Measurements from ENCODE around the gene MC5R.

MC5R gene

DNA sequence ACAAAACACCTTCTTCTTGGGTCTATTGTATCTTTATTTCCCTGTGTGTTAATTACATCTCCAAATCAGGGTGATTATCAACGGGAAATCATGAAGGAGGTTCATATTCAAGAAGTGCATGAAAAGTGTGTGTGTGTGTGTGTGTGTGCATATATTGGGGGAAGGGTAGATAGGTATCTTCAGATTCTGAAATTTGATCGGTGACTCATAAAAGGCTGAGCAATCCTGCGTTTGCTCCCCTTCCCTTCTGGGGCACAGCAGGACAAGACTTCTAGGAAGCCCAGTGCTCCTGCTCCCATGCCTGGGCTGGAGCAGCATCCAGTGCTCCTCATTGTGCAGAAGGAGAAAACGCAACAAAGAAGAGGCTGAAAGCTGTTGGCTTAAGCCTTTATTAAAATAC lies 25.8 kb downstream of the MC5R start:
- DNase-seq (ENCODE audit: low spot score): no peak

GRCh38 chr18:13862898-13863297 lies 38.9 kb downstream of the MC5R start:
- peak; percentile 54 for DNase-seq (ENCODE audit: low spot score)

DNA sequence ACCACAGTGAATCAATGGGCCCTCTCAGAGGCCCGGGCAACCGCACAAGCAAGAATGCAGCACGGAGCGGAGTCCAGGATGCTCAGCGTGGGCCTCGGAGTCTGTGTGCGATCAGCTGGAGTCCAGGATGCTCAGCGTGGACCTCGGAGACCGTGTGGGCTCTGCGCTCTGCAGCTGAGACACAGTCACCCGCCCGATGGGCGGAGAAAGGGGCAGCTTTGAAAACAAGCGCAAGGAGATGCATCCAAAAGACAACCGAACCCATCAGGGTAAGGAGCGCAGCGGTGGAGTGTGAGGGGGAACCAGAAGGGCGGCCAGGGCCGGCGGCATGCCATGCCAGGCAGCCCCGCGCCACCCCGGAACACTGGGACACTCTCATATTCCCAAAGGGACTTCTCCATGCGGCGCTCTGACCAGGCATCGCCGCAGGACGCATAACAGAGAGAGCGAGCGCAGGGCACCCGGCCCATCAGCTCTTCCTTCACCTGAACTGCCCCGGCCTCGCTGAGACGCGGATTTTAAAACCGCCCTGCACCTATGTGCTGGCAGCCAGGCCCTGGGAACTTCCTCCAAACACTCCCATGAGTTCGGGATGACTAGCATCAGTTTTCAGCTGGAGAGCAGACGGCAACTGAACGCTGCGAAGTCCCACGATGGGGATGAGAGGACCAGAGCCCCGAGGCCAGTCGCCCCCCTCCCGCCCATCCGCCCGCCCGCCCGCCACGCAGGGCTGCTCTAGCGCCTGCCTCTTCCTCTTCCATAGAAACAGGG lies 44.7 kb downstream of the MC5R start:
- DNase-seq (ENCODE audit: low spot score): no peak

DNA sequence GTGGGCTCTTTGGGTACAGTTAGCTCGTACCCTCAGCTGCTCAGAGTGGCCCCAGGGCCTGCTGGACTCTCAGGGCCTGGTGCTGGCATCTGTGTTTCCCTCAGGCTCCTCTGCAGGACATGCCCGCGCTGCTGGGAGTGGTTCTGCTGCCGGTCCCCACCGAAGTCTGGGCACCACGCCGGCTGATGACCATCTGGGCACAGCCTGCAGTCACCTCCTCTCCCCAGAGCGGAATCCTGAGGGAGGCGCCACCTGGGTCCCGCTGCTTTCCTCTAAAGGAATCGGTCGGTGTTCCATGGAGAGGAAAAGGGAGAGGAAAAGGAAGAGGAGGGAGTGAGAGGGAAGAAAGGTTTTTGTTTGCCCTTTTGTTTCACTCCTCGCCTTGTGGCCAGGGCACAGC lies 47.8 kb downstream of the MC5R start:
- DNase-seq (ENCODE audit: low spot score): no peak

DNA sequence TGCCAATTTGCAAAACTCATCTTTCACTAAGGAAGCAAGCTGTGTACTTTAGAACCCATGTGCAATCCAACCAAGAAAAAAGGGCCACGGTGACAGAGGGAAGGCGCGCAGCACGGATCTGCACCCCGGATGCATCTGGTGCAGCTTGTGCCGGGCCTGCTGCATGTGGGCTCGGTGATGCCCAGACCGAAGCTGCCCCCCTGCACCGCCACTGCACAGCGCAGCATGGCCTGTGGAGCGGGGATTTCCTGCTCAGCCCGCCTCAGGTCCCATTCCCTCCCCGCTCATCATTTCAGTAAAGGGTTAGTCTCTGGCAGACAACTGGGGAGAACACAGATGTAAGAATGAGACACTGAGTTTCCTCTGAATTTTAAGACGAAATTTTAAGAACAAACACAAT lies 48.4 kb downstream of the MC5R start:
- DNase-seq (ENCODE audit: low spot score): no peak

DNA sequence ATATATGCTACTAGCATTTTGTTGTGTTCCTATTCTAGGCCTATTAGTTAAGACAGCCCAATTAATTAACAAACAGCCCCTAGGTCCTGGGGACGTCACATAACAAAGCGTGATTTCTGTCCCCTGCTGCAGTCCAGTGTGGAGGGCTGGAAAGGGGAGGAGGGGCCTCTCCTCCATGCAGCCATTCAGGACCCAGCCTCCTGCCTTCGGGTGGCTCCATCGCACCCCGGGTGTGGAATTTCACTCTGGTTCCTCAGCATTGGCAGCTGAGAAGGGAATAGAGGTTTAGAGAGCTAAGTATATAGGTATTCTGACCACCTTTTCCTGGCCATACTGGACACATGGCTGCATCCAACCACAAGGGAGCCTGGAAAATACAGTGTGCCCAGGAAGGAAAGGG lies 49.0 kb downstream of the MC5R start:
- DNase-seq (ENCODE audit: low spot score): no peak

GRCh38 chr18:13874558-13874957 lies 50.6 kb downstream of the MC5R start:
- no peak for DNase-seq (ENCODE audit: low spot score)

Measured in HuH-7 (cell line).